Measurements from ENCODE around the gene HHAT. TPM values are rescaled to one million over a fixed set of nuclear protein-coding genes. Genes with fewer than 3 reads are reported as not detected.

The HHAT gene
- total RNA-seq, 4 donors from 2014 or later, result 4.6 to 8.8 (median 6.7) TPM

DNA sequence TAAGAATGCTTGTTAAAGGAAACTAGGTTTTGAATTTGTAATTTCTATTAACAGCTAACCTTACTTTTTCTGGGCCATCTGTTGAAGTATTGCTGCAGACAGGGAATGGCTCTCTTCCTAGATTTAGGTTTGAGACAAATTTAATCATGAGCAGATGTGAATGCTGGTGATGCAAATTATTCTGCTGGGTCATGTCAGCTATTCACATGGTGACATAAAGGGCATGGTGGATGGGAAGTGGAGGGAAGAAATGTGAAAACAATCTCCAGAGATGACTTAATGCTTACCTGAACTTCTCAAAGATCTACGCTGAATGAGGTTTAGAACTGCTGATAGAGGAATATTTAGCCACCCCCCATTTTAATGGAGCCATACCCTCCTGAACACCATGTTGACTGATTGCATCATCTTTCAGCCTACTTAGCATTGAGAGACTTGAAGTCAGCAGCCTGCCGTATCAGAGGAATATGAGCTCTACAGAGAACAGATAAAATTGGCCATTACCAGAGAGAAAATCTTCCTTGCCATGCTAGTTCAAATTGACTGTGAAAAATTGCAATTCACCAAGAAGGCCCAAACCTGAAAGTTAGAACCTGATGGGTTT, 138.8 kb downstream of the HHAT start:
- no peak overlapping the region for H3K4me3 ChIP-seq (ENCODE audit: low read depth, poor library complexity, severe bottlenecking)
- TF ChIP-seq POLR2A (IDR thresholded peaks at IDR 0.05) (no peak), CTCF (IDR thresholded peaks at IDR 0.05) (no peak)
- no peak for DNase-seq (ENCODE audit: low spot score in 2 of 2)
- WGBS, 2 donors, result 92 to 94% methylated on average over 2 of the region's 2 CpGs
- intact Hi-C loops (cut with DNase I; ENCODE audit: low total_unique reads), result no loop called here

GRCh38 chr1:210469441-210469840, 140.7 kb downstream of the HHAT start:
- no peak overlapping the region for H3K4me3 ChIP-seq (ENCODE audit: low read depth, poor library complexity, severe bottlenecking)
- WGBS, 2 donors, result 74 to 88% methylated on average over 3 of the region's 3 CpGs
- TF ChIP-seq POLR2A (IDR thresholded peaks at IDR 0.05) (no peak), CTCF (IDR thresholded peaks at IDR 0.05) (no peak)
- intact Hi-C loops (cut with DNase I; ENCODE audit: low total_unique reads), result no loop called here
- DNase-seq (ENCODE audit: low spot score in 2 of 2), result no peak

GRCh38 chr1:210475321-210475720, 146.6 kb downstream of the HHAT start:
- DNase-seq (ENCODE audit: low spot score in 2 of 2), result no peak
- H3K4me3 ChIP-seq (ENCODE audit: low read depth, poor library complexity, severe bottlenecking), result no peak overlapping the region
- TF ChIP-seq POLR2A (IDR thresholded peaks at IDR 0.05) (no peak), CTCF (IDR thresholded peaks at IDR 0.05) (no peak)
- intact Hi-C loops (cut with DNase I; ENCODE audit: low total_unique reads), result no loop called here

DNA sequence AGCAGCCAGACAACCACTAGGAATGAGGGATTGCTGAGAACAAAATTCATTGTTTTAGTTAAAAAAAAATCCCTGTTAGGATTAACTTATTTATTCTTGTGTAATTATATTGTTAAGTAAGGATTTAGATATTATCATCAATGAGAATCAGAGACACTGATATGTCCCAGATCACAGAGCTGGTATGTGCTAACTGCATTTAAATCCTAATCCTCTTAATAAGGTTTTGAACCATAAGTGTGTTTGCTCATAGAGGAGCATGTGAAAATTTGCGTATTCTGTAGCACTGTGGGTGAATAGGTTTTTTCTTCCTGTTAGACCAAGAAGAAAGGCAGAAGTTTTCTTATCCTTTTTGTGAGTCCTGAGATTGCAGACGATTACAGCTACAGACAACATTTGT, 147.1 kb downstream of the HHAT start:
- intact Hi-C loops (cut with DNase I; ENCODE audit: low total_unique reads), result no loop called here
- 62 to 75% methylated on average over 2 of the region's 2 CpGs for WGBS, 2 donors
- DNase-seq (ENCODE audit: low spot score in 2 of 2), result no peak
- no peak overlapping the region for H3K4me3 ChIP-seq (ENCODE audit: low read depth, poor library complexity, severe bottlenecking)
- TF ChIP-seq POLR2A (IDR thresholded peaks at IDR 0.05) (no peak), CTCF (IDR thresholded peaks at IDR 0.05) (no peak)

DNA sequence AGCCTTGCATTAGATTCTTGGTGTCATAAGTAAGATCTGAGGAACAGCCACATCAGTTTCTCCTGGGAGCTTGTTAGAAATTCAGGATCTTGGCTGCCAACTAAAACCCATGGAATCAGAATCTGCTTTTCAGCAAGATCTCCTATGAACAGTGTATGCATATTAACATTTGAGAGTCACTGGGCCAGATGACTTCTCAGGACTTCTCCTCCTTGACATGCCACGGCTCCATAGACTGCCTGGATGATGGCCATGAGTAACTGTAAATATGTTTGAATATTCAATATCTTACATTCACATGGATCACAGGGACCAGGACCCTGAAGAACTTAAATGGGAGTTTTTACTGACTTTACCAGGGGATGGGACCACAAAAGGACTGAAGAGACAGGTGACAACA, 148.0 kb downstream of the HHAT start:
- intact Hi-C loops (cut with DNase I; ENCODE audit: low total_unique reads), result no loop called here
- WGBS, 2 donors, result 88 to 93% methylated on average over 1 of the region's 1 CpG
- no peak for DNase-seq (ENCODE audit: low spot score in 2 of 2)
- no peak for TF ChIP-seq POLR2A (IDR thresholded peaks at IDR 0.05)
- TF ChIP-seq CTCF (IDR thresholded peaks at IDR 0.05), result no peak
- H3K4me3 ChIP-seq (ENCODE audit: low read depth, poor library complexity, severe bottlenecking), result no peak overlapping the region

DNA sequence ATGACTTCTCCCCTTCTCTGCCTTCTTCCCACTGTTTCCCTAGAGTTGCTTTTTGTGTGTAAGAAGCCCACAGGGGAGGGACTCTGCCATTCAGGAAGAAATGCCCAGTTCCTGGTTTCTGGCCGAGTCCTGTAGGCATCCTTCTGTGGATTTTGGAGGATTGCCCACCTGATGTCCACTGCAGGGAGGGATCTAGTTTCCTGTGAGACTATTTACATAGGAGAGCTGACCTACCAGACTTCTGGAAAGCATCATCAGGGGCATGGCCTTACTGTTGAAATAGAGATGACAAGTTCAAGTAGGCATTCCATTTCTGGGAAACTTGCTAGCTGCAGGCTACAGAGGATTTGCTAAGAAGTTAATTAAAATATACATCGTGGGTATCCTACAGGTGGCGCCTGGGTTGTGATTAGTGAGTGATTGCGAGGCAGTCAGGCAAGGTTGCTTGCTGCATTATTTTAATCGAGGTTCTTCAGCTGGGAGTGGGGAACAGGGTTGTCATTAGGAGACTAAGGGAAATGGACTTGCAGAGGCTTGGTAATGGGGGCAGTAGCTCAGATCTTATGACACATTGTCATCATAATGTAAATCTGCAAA, 148.7 kb downstream of the HHAT start:
- intact Hi-C loops (cut with DNase I; ENCODE audit: low total_unique reads), result no loop called here

More for the DNA sequence above, 148.7 kb downstream of the HHAT start:
- 68 to 70% methylated on average over 5 of the region's 5 CpGs for WGBS, 2 donors
- no peak overlapping the region for H3K4me3 ChIP-seq (ENCODE audit: low read depth, poor library complexity, severe bottlenecking)
- TF ChIP-seq CTCF (IDR thresholded peaks at IDR 0.05) (no peak), POLR2A (IDR thresholded peaks at IDR 0.05) (no peak)
- DNase-seq (ENCODE audit: low spot score in 2 of 2), result no peak

Measured in lower leg skin (tissue), 4 donors.